Thyroid gland (tissue), 4 donors: ENCODE measurements around the gene PDE4A.

Experiments used
- POLR2A ChIP-seq, 2 donors: fragments of 450-650 bp; IDR thresholded peaks; one replicate each; pipeline ENCODE4 v1.6.1; 2017; ENCODE audit warnings: antibody characterized with exemption in 2 of 2, mild to moderate bottlenecking in 2 of 2, moderate library complexity in 1 of 2
- TF ChIP-seq, protein P1 (sequence below), 6 experiments: fragments of 200-600 bp in 3 of 6; fragments of 450-650 bp in 3 of 6; sonication (generic) in 3 of 6; IDR thresholded peaks; one replicate each; pipeline ENCODE4 v1.5.1; 2016 to 2019; ENCODE audit warnings: antibody characterized with exemption in 6 of 6, mild to moderate bottlenecking in 2 of 6, inconsistent platforms in 1 of 6, moderate library complexity in 1 of 6

DNA sequence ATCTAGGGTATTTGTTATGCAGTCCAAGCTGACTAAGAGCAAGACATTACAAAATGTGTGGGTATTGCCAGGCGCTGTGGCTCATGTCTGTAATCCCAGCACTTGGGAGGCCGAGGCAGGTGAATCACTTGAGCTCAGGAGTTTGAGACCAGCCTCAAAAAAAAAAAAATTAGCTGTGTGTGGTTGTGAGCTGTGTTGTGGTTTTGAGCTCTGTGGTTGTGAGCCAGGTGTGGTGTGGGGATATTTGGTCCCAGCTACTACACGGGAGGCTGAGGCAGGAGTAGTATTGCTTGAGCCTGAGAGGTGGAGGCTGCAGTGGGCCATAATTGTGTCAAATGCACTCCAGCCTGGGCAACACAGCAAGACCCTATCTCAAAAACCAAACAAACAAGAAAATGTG is 88.4 kb downstream of the PDE4A start:
- TF ChIP-seq, protein P1, sequence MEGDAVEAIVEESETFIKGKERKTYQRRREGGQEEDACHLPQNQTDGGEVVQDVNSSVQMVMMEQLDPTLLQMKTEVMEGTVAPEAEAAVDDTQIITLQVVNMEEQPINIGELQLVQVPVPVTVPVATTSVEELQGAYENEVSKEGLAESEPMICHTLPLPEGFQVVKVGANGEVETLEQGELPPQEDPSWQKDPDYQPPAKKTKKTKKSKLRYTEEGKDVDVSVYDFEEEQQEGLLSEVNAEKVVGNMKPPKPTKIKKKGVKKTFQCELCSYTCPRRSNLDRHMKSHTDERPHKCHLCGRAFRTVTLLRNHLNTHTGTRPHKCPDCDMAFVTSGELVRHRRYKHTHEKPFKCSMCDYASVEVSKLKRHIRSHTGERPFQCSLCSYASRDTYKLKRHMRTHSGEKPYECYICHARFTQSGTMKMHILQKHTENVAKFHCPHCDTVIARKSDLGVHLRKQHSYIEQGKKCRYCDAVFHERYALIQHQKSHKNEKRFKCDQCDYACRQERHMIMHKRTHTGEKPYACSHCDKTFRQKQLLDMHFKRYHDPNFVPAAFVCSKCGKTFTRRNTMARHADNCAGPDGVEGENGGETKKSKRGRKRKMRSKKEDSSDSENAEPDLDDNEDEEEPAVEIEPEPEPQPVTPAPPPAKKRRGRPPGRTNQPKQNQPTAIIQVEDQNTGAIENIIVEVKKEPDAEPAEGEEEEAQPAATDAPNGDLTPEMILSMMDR (IDR thresholded peaks at IDR 0.05) = no peak
- no peak for TF ChIP-seq POLR2A (IDR thresholded peaks at IDR 0.05)
